GOT3 (cell line): Measurements from ENCODE around the gene CNTNAP2.
"Not testable (repeated sequence)": the region's sequence is repeated elsewhere in the genome, so short reads cannot be mapped to it uniquely, and the experiment has no call there.

Experiments used
- DNase-seq: peaks from one replicate; lab custom pipeline; 2025; ENCODE audit warnings: mixed read lengths; lab: John Stamatoyannopoulos, UW

The CNTNAP2 gene

GRCh38 chr7:148395990-148396716, 2279.6 kb downstream of the CNTNAP2 start:
- no peak for DNase-seq

GRCh38 chr7:148397056-148397455, 2280.5 kb downstream of the CNTNAP2 start:
- DNase-seq: no peak

- DNase-seq: no peak
These were observed 2280.9 kb downstream of the CNTNAP2 start for GRCh38 chr7:148397551-148397950.

GRCh38 chr7:148397985-148398384, 2281.4 kb downstream of the CNTNAP2 start:
- no peak for DNase-seq

- DNase-seq: no peak
These were observed 2282.3 kb downstream of the CNTNAP2 start for GRCh38 chr7:148398844-148399365.

GRCh38 chr7:148400101-148400500, 2283.5 kb downstream of the CNTNAP2 start:
- DNase-seq: no peak

GRCh38 chr7:148402159-148402558, 2285.6 kb downstream of the CNTNAP2 start:
- DNase-seq: no peak

GRCh38 chr7:148403466-148403993, 2286.9 kb downstream of the CNTNAP2 start:
- no peak for DNase-seq

GRCh38 chr7:148408307-148408706, 2291.7 kb downstream of the CNTNAP2 start:
- DNase-seq: no peak

- no peak for DNase-seq
These were observed 2294.3 kb downstream of the CNTNAP2 start for GRCh38 chr7:148410905-148411304.

- no peak for DNase-seq
These were observed 2296.1 kb downstream of the CNTNAP2 start for GRCh38 chr7:148412691-148413090.

- no peak for DNase-seq
These were observed 2303.5 kb downstream of the CNTNAP2 start for GRCh38 chr7:148419856-148420832.

GRCh38 chr7:148422030-148422429, 2305.4 kb downstream of the CNTNAP2 start:
- DNase-seq: no peak

GRCh38 chr7:148426393-148426792, 2309.8 kb downstream of the CNTNAP2 start:
- not testable (repeated sequence) for DNase-seq

- DNase-seq: not testable (repeated sequence)
These were observed 2314.1 kb downstream of the CNTNAP2 start for GRCh38 chr7:148430690-148431089.

- DNase-seq: no peak
These were observed 2317.1 kb downstream of the CNTNAP2 start for GRCh38 chr7:148433521-148434180.

- no peak for DNase-seq
These were observed 2317.7 kb downstream of the CNTNAP2 start for GRCh38 chr7:148434181-148434757.

GRCh38 chr7:148434887-148435286, 2318.3 kb downstream of the CNTNAP2 start:
- no peak for DNase-seq

- no peak for DNase-seq
These were observed 2319.1 kb downstream of the CNTNAP2 start for GRCh38 chr7:148435715-148436114.

GRCh38 chr7:148436135-148436534, 2319.5 kb downstream of the CNTNAP2 start:
- no peak for DNase-seq

- no peak for DNase-seq
These were observed 2320.0 kb downstream of the CNTNAP2 start for GRCh38 chr7:148436571-148436970.
